Activated CD4-positive, alpha-beta T cell treated with anti-CD3 and anti-CD28 coated beads for 36 hours (primary cell): ENCODE results near the gene HSD17B10. TPM values are rescaled to one million over a fixed set of nuclear protein-coding genes. Genes with fewer than 3 reads are reported as not detected.
"Not testable (repeated sequence)": the region's sequence is repeated elsewhere in the genome, so short reads cannot be mapped to it uniquely, and the experiment has no call there.

Experiments
- ATAC-seq: fragments of 200-7000 bp; cut with Tn5 transposase; one replicate; pipeline ENCODE4 v1.10.0; 2021; ENCODE audit warnings: mild to moderate bottlenecking, moderate library complexity
- CTCF ChIA-PET: fragments of 350-600 bp; sonication (Branson Sonifier 250); formaldehyde crosslinking; loops from one replicate; lab custom pipeline; 2021; ENCODE audit warnings: antibody characterized with exemption; lab: Charles Lee
- POLR2A ChIA-PET: fragments of 350-600 bp; sonication (Branson Sonifier 250); formaldehyde crosslinking; loops from one replicate; lab custom pipeline; 2021; ENCODE audit warnings: antibody characterized with exemption, inconsistent platforms; lab: Charles Lee
- DNase-seq: peaks from one replicate; pipeline ENCODE4 v3.0.0-alpha.2; 2020
- H3K27ac Mint-ChIP-seq: one replicate; pipeline ENCODE4 v1.8.0; 2021; ENCODE audit warnings: mixed read lengths
- H3K27me3 Mint-ChIP-seq: one replicate; pipeline ENCODE4 v1.8.0; 2021; ENCODE audit warnings: mixed read lengths
- H3K36me3 Mint-ChIP-seq: one replicate; pipeline ENCODE4 v1.8.0; 2021; ENCODE audit warnings: low read depth, mixed read lengths
- H3K4me1 Mint-ChIP-seq: one replicate; pipeline ENCODE4 v1.8.0; 2021; ENCODE audit warnings: mixed read lengths
- H3K4me3 Mint-ChIP-seq: one replicate; pipeline ENCODE4 v1.8.0; 2021; ENCODE audit warnings: mild to moderate bottlenecking, moderate library complexity, mixed read lengths
- H3K9me3 Mint-ChIP-seq: one replicate; pipeline ENCODE4 v1.8.0; 2021; ENCODE audit warnings: low read depth, mixed read lengths
- intact Hi-C, 2 experiments: fragments of 100-400 bp; cut with DNase I in 1 of 2; cut with micrococcal nuclease in 1 of 2; formaldehyde crosslinking; loops; one replicate each; pipeline versions ENCODE4 v1.14.2 to v1.15.1; 2022 to 2024; cut with DNase I, micrococcal nuclease
- total RNA-seq, 2 experiments: library from RNA; stranded (reverse); gene quantifications; one replicate each; pipeline ENCODE4 v1.2.3, GENCODE V29; 2021

HSD17B10 gene
- total RNA-seq, 2 experiments from 2014 or later, result 89.0 to 92.7 TPM

DNA sequence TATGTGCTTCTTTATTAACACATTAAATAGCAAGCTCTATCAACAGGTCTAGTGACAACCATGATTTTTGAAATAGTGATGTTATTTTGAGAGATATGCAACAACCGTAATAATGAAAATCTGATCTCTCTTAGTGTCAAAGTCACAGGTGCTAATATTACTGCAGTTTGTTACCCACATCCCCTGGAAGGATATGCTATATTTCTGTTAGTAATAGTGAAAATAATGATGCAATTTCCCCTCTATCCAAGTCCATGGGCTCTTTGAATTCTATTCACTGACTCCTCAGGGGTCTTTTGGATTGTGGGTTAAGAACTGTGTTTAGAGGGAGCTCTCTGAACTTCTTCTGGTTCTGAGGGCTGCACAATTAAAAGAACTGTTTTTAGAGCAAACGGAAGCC lies 3.0 kb upstream of the HSD17B10 start:
- intact Hi-C loops, result loop anchor here (2.0 kb wide), 1 partner anchor 120 kb away; no protein-coding TSS in a partner anchor
- peaks cover 38% of the 10 kb centered on the region for H3K4me1 Mint-ChIP-seq

DNA sequence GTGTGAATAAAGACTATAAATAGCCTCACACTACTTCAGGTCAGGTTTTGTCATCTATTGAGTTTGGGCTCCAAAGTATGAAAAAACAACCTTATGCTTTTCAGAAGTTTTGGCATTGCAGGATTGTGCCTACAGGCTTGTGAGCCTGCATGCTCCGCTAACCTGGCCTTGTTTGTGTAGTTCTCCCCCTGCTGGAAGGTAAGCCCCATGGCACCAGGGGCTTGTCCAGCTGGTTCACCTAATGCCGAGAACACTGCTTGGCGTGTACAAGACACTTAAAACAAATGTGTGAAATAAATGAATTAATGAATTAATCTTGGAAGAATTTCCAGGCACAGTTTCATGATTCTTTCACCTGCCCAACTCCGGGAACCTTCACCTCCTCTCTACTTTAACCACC lies 1.8 kb upstream of the HSD17B10 start:
- POLR2A ChIA-PET, result interaction anchor here (1.3 kb wide), 1 partner anchor 250 kb away, joined by 3 read pairs; the partner anchor contains the start of gene HUWE1
- Mint-ChIP-seq H3K4me1 (peaks cover 35% of the 10 kb centered on the region), H3K9me3 (no peaks in the 10 kb centered on the region), H3K36me3 (peaks cover 5% of the 10 kb centered on the region), H3K4me3 (no peak overlapping the region), H3K27me3 (peaks cover 5% of the 10 kb centered on the region), H3K27ac (no peak overlapping the region)
- peak; percentile 76 for DNase-seq
- CTCF ChIA-PET, result interaction anchor here (0.8 to 2.4 kb wide), 9 partner anchors 10 to 248 kb away, joined by 3 to 14 read pairs (median 3); partner anchors contain the start of genes RIBC1 and SMC1A
- intact Hi-C loops, result loop anchor here (2.0 kb wide), 1 partner anchor 119 kb away; no protein-coding TSS in a partner anchor
- peak; percentile 66 for ATAC-seq

More for the DNA sequence above, 3.0 kb upstream of the HSD17B10 start:
- ChIA-PET CTCF (interaction anchor here (0.9 to 2.4 kb wide), 4 partner anchors 11 to 124 kb away, joined by 3 to 14 read pairs (median 7); no protein-coding TSS in a partner anchor), POLR2A (no interaction called here)
- Mint-ChIP-seq H3K9me3 (no peaks in the 10 kb centered on the region), H3K27ac (no peak overlapping the region), H3K4me3 (no peak overlapping the region), H3K36me3 (peaks cover 2% of the 10 kb centered on the region), H3K27me3 (peaks cover 5% of the 10 kb centered on the region)
- no peak for ATAC-seq
- DNase-seq, result no peak

DNA sequence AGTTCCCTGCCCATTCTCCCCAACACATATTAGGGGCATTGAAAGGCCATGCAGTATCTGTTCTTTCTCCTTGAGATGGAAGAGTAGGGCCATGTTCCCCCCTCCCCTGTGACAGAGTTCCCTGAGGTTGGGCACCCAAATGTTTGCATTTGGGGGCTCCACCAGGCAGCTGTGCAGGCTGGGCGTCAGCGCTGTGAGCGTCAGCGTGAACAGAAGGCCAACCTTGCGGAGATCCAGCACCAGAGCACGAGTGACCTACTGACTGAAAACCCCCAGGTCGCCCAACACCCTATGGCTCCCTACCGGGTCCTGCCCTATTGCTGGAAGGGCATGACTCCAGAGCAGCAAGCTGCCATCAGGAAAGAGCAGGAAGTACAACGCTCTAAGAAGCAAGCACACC lies 3.9 kb downstream of the HSD17B10 start:
- Mint-ChIP-seq H3K27ac (no peak overlapping the region), H3K27me3 (no peaks in the 10 kb centered on the region), H3K9me3 (no peaks in the 10 kb centered on the region), H3K4me3 (no peak overlapping the region), H3K4me1 (peaks cover 5% of the 10 kb centered on the region), H3K36me3 (peaks cover 6% of the 10 kb centered on the region)
- DNase-seq (no peak), ATAC-seq (no peak)
- CTCF ChIA-PET, result interaction anchor here (0.8 kb wide), 1 partner anchor 16 kb away, joined by 3 read pairs; no protein-coding TSS in a partner anchor
- POLR2A ChIA-PET, result no interaction called here
- intact Hi-C loops, result no loop called here

DNA sequence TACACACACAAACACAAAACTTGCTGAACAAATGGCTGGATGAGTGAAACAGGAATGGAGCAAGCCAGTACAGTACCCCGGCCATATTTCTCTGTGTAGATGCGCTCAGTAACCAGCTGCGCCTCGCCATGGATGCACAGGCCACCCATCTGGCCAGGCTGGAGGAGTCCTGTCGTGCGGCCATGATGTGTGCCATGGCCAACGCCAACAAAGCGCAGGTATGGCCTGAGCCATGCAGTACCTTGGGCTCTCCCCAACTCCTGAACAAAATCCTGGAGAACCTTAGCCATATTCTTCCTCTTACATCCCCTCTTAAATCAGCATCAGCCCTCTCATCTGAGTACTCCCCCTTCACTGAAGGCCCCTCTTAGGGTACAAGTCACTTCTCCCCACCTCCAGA lies 4.4 kb downstream of the HSD17B10 start:
- POLR2A ChIA-PET, result no interaction called here
- Mint-ChIP-seq H3K27me3 (no peaks in the 10 kb centered on the region), H3K9me3 (no peaks in the 10 kb centered on the region), H3K27ac (no peak overlapping the region), H3K36me3 (peaks cover 6% of the 10 kb centered on the region), H3K4me1 (peaks cover 5% of the 10 kb centered on the region), H3K4me3 (no peak overlapping the region)
- CTCF ChIA-PET, result no interaction called here
- no peak for DNase-seq
- intact Hi-C loops, result no loop called here
- ATAC-seq, result no peak

DNA sequence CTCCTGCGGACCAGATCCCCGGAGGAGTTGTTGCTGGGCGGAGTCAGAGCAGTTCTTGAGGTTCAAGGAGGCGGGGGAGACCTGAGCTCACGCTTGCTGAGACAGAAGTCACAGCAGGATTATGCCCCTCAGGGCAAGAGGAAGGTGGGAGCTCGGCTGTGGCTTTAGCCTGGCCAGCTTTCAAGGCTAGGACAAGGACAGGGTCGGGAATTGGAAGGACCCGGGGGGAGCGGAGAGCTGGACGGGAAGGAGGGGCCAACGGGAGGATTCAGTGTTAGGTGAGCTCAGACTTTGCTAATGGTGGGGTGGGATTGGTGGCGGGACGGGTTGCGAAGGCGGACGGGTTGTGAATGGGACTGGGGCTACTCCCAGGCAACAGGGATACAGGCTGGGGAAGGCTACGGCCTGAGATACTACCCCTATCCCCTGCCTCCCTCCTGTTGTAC lies 11.3 kb downstream of the HSD17B10 start, which contains the start of gene RIBC1:
RIBC1 (plus strand) TSS at position 13 of the 446 bp plus-strand sequence. CDS start 3,404 bp downstream, outside the sequence.
- no peaks in the 10 kb centered on the region for H3K9me3 Mint-ChIP-seq
- DNase-seq, result no peak
- H3K4me3 Mint-ChIP-seq, result peak within 1 kb of the TSS; percentile 94
- intact Hi-C loops, result loop anchor here (1.0 to 5.0 kb wide), 10 partner anchors 11 to 1019 kb away; partner anchors contain the start of genes HSD17B10 (in 2 of the 2), PHF8 (in 2 of the 2), TSPYL2 (in 2 of the 2) and FAM120C (in 1 of the 2)
- H3K4me1 Mint-ChIP-seq, result peaks cover 23% of the 10 kb centered on the region
- POLR2A ChIA-PET, result interaction anchor here (0.6 to 0.9 kb wide), 7 partner anchors 8 to 934 kb away, joined by 3 to 5 read pairs (median 3); no protein-coding TSS in a partner anchor
- ATAC-seq, result no peak
- H3K36me3 Mint-ChIP-seq, result peaks cover 22% of the 10 kb centered on the region
- CTCF ChIA-PET, result interaction anchor here (0.7 to 2.0 kb wide), 8 partner anchors 10 to 219 kb away, joined by 3 to 13 read pairs (median 3); partner anchors contain the start of gene HSD17B10
- H3K27ac Mint-ChIP-seq, result peak within 1 kb of the TSS; percentile 97
- no peaks in the 10 kb centered on the region for H3K27me3 Mint-ChIP-seq

DNA sequence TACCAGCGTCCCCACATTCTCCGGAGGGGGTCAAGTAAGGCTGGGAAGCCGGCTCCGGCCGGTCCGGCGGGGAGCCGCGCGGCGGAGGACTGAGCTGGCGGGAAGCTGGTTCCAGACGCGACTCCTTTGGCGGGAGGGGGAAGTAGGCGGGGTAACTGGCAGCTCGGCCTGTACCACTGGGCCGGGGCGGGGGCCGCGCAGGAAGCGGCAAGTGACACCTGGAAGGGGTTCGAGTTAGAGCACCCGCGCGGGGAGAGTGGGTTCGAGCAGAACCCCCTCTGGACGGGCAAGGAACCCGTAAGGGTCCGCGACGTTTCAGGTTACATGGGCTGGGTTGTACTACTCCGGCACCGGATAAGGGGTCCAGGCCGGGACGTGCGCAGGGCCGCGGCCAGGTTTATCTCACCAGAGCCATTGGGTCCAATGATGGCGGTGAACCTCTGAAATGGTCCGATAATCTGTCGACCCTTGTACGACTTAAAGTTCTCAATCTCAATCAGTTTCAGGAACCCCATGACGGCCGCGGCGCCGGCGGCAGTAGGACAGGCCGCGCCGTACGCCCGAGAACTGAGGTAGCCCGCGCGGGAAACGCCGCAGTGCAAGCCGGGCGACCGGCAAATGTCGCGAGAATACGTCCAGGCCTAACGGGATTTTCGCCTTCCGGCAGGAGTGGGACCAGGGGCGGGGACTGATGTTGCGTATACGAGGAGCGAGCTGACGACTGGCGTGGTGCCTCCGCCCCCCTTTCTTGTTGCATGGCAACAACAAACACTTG lies 11.9 kb downstream of the HSD17B10 start, which contains the start of gene SMC1A:
SMC1A (minus strand) TSS at position 569 of the 775 bp plus-strand sequence; CDS start at position 515, 54 bp downstream.
- H3K4me1 Mint-ChIP-seq, result peaks cover 27% of the 10 kb centered on the region
- peak; percentile 91 for ATAC-seq
- POLR2A ChIA-PET, result interaction anchor here (0.6 to 1.3 kb wide), 11 partner anchors 8 to 935 kb away, joined by 3 to 9 read pairs (median 3); no protein-coding TSS in a partner anchor
- peak within 1 kb of the TSS; percentile 97 for H3K27ac Mint-ChIP-seq
- intact Hi-C loops, result loop anchor here (1.0 to 5.0 kb wide), 10 partner anchors 12 to 1020 kb away; partner anchors contain the start of genes HSD17B10 (in 2 of the 2), PHF8 (in 2 of the 2), TSPYL2 (in 2 of the 2) and FAM120C (in 1 of the 2)
- CTCF ChIA-PET, result interaction anchor here (0.7 to 2.0 kb wide), 9 partner anchors 9 to 762 kb away, joined by 3 to 13 read pairs (median 3); partner anchors contain the start of gene HSD17B10
- H3K36me3 Mint-ChIP-seq, result peaks cover 26% of the 10 kb centered on the region
- no peaks in the 10 kb centered on the region for H3K27me3 Mint-ChIP-seq
- peak within 1 kb of the TSS; percentile 94 for H3K4me3 Mint-ChIP-seq
- H3K9me3 Mint-ChIP-seq, result no peaks in the 10 kb centered on the region
- peak; percentile 96 for DNase-seq

DNA sequence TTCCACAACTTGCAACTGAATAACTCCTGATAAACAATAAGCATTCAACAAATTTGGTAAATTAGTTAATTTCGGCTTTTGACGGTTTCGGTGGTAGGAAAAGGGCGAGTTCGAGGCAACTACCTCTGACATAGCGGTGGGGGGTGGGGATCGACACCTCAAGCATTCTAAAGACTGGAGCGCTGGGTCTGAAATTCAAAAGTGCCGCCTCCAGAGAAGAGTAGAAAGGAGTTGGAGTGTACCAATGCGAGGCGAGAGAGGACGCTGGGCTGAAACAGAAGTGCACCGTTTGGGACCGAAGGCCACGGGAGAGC lies 12.4 kb downstream of the HSD17B10 start:
- Mint-ChIP-seq H3K4me3 (peak overlapping the region; percentile 94), H3K27me3 (no peaks in the 10 kb centered on the region), H3K36me3 (peaks cover 26% of the 10 kb centered on the region), H3K4me1 (peaks cover 27% of the 10 kb centered on the region), H3K9me3 (no peaks in the 10 kb centered on the region), H3K27ac (peak overlapping the region; percentile 97)
- DNase-seq, result no peak
- ChIA-PET CTCF (interaction anchor here (0.7 to 1.4 kb wide), 5 partner anchors 9 to 761 kb away, joined by 3 to 7 read pairs (median 3); no protein-coding TSS in a partner anchor), POLR2A (interaction anchor here (0.6 to 1.3 kb wide), 4 partner anchors 10 to 340 kb away, joined by 3 to 9 read pairs (median 4); no protein-coding TSS in a partner anchor)
- ATAC-seq, result peak; percentile 22
- intact Hi-C loops, result loop anchor here (1.0 to 5.0 kb wide), 10 partner anchors 13 to 1021 kb away; partner anchors contain the start of genes HSD17B10 (in 2 of the 2), PHF8 (in 2 of the 2), TSPYL2 (in 2 of the 2) and FAM120C (in 1 of the 2)

DNA sequence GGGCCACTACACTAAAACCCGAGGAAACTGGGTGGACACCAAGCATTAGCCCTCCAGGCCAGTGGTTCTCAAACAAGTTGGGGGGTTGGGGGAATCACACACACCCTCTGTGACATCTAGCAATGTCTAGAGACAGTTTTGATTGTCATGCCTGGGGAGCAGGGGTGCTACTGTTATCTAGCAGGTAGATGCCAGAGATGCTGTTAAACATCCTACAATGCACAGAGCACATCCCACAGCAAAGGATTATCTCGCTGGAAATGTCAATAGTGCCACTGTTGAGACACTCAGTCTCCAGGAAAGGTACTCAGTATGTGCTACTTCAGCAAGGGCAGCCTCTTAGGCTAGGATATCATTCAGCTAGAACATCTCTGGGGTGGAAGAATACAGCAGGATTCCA lies 13.0 kb downstream of the HSD17B10 start:
- H3K27me3 Mint-ChIP-seq, result no peaks in the 10 kb centered on the region
- ATAC-seq (no peak), DNase-seq (no peak)
- H3K36me3 Mint-ChIP-seq, result peaks cover 26% of the 10 kb centered on the region
- H3K27ac Mint-ChIP-seq, result peak overlapping the region; percentile 97
- no peaks in the 10 kb centered on the region for H3K9me3 Mint-ChIP-seq
- intact Hi-C loops, result loop anchor here (5.0 kb wide), 4 partner anchors 339 to 1021 kb away; partner anchors contain the start of genes FAM120C (in 1 of the 2), PHF8 (in 1 of the 2), TSPYL2 (in 1 of the 2) and TSR2 (in 1 of the 2)
- H3K4me3 Mint-ChIP-seq, result peak overlapping the region; percentile 94
- CTCF ChIA-PET, result no interaction called here
- H3K4me1 Mint-ChIP-seq, result peaks cover 27% of the 10 kb centered on the region
- POLR2A ChIA-PET, result interaction anchor here (1.3 kb wide), 1 partner anchor 9 kb away, joined by 5 read pairs; no protein-coding TSS in a partner anchor

DNA sequence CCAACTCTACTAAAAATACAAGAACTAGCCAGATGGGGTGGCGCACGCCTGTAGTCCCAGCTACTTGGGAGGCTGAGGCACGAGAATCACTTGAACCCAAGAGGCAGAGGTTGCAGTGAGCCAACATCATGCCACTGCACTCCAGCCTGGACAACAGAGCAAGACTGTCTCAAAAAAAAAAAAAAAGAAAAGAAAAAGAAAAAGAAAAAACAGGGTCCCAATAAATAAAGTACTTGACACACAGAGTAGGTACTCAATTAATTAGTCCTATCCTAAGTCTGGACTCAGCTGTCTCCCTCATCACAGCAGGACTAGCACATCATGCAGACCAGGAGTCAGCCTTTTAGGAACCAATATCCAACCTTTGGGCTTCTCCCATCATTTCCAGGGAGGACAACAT lies 13.8 kb downstream of the HSD17B10 start:
- intact Hi-C loops, result loop anchor here (5.0 kb wide), 4 partner anchors 338 to 1022 kb away; partner anchors contain the start of genes FAM120C (in 1 of the 2), PHF8 (in 1 of the 2), TSPYL2 (in 1 of the 2) and TSR2 (in 1 of the 2)
- ATAC-seq, POLR2A ChIA-PET: not testable (repeated sequence)

DNA sequence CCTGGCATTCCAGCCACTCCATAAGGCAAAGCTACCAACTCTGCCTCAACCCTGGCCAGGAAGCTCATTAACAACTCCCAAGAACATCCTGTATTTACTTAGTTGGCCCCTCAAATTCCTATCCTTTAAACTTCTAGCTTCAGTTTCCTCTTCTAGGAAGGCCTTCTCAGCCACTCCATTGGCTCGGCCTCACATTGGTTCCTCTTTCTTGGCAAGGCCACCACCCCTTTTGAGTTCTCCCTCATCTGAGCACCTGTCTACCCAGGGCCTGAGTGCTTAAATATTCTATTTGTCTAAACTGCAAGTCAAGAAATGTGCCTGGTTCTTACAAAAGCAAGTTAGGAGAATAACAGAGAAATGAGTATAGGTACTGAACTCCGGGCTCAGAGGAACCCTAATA lies 21.7 kb downstream of the HSD17B10 start:
- peaks cover under 1% of the 10 kb centered on the region for H3K4me1 Mint-ChIP-seq
- H3K36me3 Mint-ChIP-seq, result peaks cover 40% of the 10 kb centered on the region
- intact Hi-C loops, result no loop called here
- DNase-seq, result no peak
- POLR2A ChIA-PET, result interaction anchor here (1.4 kb wide), 1 partner anchor 9 kb away, joined by 5 read pairs; the partner anchor contains the start of gene SMC1A
- no peaks in the 10 kb centered on the region for H3K9me3 Mint-ChIP-seq
- no peak overlapping the region for H3K27ac Mint-ChIP-seq
- no peak for ATAC-seq
- CTCF ChIA-PET, result interaction anchor here (1.0 kb wide), 1 partner anchor 10 kb away, joined by 3 read pairs; the partner anchor contains the start of genes RIBC1 and SMC1A
- H3K27me3 Mint-ChIP-seq, result no peaks in the 10 kb centered on the region
- no peak overlapping the region for H3K4me3 Mint-ChIP-seq

More for the DNA sequence above, 13.8 kb downstream of the HSD17B10 start:
- H3K27ac Mint-ChIP-seq, H3K9me3 Mint-ChIP-seq, DNase-seq, H3K27me3 Mint-ChIP-seq: not testable (repeated sequence)
- CTCF ChIA-PET, result interaction anchor here (0.6 to 0.9 kb wide), 2 partner anchors 25 to 137 kb away, joined by 3 read pairs; no protein-coding TSS in a partner anchor
- Mint-ChIP-seq H3K36me3 (peaks cover 25% of the 10 kb centered on the region), H3K4me1 (peaks cover 27% of the 10 kb centered on the region), H3K4me3 (peak overlapping the region; percentile 94)
